Upper lobe of left lung (tissue), 6 donors: Measurements from ENCODE around the gene GABRB1. TPM values are rescaled to one million over a fixed set of nuclear protein-coding genes. Genes with fewer than 3 reads are reported as not detected.

ENCODE experiments used
- ATAC-seq, 2 donors: fragments of 200-7000 bp; cut with Tn5 transposase; one replicate each; pipeline ENCODE4 v1.9.1; 2022; ENCODE audit warnings: mild to moderate bottlenecking in 2 of 2, moderate library complexity in 2 of 2; ENCODE audit not compliant: low FRiP score in 2 of 2
- DNase-seq, 2 donors: peaks; one replicate each; pipeline ENCODE4 v3.0.0-alpha.2; 2019 to 2020
- H3K27ac ChIP-seq, 4 donors: fragments of 200-600 bp; sonication (generic); one replicate each; pipeline ENCODE4 v1.5.1; 2016 to 2019
- H3K27me3 ChIP-seq, 4 donors: fragments of 200-600 bp; sonication (generic); one replicate each; pipeline ENCODE4 v1.5.1; 2017 to 2019
- H3K36me3 ChIP-seq, 4 donors: fragments of 200-600 bp; sonication (generic); one replicate each; pipeline ENCODE4 v1.5.1; 2016 to 2019
- H3K4me1 ChIP-seq, 4 donors: fragments of 200-600 bp; sonication (generic); one replicate each; pipeline ENCODE4 v1.5.1; 2018 to 2019
- H3K4me3 ChIP-seq, 4 donors: fragments of 200-600 bp; sonication (generic); one replicate each; pipeline ENCODE4 v1.5.1; 2017 to 2019; ENCODE audit warnings: mild to moderate bottlenecking in 2 of 4, moderate library complexity in 1 of 4
- H3K9me3 ChIP-seq, 4 donors: fragments of 200-600 bp; sonication (generic); one replicate each; pipeline ENCODE4 v1.5.1; 2018 to 2019
- EP300 ChIP-seq, 4 donors: sonication (generic); formaldehyde crosslinking; IDR thresholded peaks; one replicate each; pipeline ENCODE4 v1.5.1; 2017; ENCODE audit warnings: antibody characterized with exemption in 4 of 4, control low read depth in 2 of 4
- POLR2A ChIP-seq, 4 donors: fragments of 450-650 bp; IDR thresholded peaks; one replicate each; pipeline ENCODE4 v1.5.1; 2016 to 2017; ENCODE audit warnings: antibody characterized with exemption in 4 of 4, mild to moderate bottlenecking in 2 of 4
- POLR2AphosphoS5 ChIP-seq, 2 donors: sonication (generic); formaldehyde crosslinking; IDR thresholded peaks; one replicate each; pipeline ENCODE4 v1.5.1; 2017; ENCODE audit warnings: antibody characterized with exemption in 2 of 2
- WGBS, 2 donors: methylation state at CpG; one replicate each; pipeline ENCODE4 v1.1.5; 2017 to 2018; 5-methylcytosine and 5-hydroxymethylcytosine counted together
- total RNA-seq, 6 donors: library from RNA; depleted of rRNA in 4 of 6; stranded (reverse); fragments of >200 nt in 4 of 6; gene quantifications; one replicate each; pipeline versions ENCODE4 v1.1.0 to v1.2.1, GENCODE V29; 2016 to 2021
- TF ChIP-seq, protein P1 (sequence below), 6 experiments: fragments of 450-650 bp in 4 of 6; fragments of 200-600 bp in 2 of 6; sonication (generic) in 2 of 6; IDR thresholded peaks; one replicate each; pipeline ENCODE4 v1.5.1; 2016 to 2019; ENCODE audit warnings: antibody characterized with exemption in 6 of 6
- donor health status: DM: no; HTN: no; CAD: no; lungs with moderate emphysema.
- donor health status: DM: no; HTN: yes; CAD: no; lungs with severe emphysema.

GABRB1 gene
- total RNA-seq, 6 donors from 2014 or later: not detected

DNA sequence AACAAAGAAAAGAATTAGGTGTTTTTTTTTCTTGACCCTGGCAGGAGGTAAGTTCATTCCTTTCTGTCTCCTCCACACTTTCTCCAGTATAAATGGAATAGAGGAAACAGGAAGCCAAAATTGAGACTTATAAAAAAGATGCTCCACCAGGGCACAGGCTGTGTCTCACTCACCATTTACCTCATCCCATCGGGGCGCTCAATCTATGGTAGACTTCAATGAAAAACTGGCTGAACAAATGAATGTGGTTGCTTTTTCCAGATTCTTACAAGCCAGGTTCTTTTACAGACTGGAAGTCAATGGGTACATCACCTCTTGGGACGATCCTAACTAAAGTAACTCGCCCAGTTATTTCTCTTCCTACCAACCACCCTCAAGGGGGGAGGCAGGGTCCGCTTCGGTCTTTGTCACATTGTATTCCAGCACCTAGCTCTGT lies 431.4 kb downstream of the GABRB1 start:
- WGBS, 2 donors: 11% methylated on average over 5 to 6 of the region's 6 CpGs
- H3K4me1 ChIP-seq: peaks cover 5 to 19% (median 7%) of the 10 kb centered on the region in 4 donors
- no peaks in the 10 kb centered on the region for H3K9me3 ChIP-seq
- TF ChIP-seq, protein P1, sequence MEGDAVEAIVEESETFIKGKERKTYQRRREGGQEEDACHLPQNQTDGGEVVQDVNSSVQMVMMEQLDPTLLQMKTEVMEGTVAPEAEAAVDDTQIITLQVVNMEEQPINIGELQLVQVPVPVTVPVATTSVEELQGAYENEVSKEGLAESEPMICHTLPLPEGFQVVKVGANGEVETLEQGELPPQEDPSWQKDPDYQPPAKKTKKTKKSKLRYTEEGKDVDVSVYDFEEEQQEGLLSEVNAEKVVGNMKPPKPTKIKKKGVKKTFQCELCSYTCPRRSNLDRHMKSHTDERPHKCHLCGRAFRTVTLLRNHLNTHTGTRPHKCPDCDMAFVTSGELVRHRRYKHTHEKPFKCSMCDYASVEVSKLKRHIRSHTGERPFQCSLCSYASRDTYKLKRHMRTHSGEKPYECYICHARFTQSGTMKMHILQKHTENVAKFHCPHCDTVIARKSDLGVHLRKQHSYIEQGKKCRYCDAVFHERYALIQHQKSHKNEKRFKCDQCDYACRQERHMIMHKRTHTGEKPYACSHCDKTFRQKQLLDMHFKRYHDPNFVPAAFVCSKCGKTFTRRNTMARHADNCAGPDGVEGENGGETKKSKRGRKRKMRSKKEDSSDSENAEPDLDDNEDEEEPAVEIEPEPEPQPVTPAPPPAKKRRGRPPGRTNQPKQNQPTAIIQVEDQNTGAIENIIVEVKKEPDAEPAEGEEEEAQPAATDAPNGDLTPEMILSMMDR (IDR thresholded peaks at IDR 0.05): no peak
- TF ChIP-seq POLR2AphosphoS5 (IDR thresholded peaks at IDR 0.05) (no peak), EP300 (IDR thresholded peaks at IDR 0.05) (no peak), POLR2A (IDR thresholded peaks at IDR 0.05) (no peak)
- peak overlapping the region; percentile 57 to 93 (median 82) for H3K27ac ChIP-seq
- H3K4me3 ChIP-seq: peak overlapping the region; percentile 61 to 96 (median 76)
- H3K36me3 ChIP-seq: peaks cover 0 to 12% (median 0%) of the 10 kb centered on the region in 4 donors
- DNase-seq (no peak), ATAC-seq (peak in 1 of 2 donors; percentile 9)
- no peaks in the 10 kb centered on the region for H3K27me3 ChIP-seq

DNA sequence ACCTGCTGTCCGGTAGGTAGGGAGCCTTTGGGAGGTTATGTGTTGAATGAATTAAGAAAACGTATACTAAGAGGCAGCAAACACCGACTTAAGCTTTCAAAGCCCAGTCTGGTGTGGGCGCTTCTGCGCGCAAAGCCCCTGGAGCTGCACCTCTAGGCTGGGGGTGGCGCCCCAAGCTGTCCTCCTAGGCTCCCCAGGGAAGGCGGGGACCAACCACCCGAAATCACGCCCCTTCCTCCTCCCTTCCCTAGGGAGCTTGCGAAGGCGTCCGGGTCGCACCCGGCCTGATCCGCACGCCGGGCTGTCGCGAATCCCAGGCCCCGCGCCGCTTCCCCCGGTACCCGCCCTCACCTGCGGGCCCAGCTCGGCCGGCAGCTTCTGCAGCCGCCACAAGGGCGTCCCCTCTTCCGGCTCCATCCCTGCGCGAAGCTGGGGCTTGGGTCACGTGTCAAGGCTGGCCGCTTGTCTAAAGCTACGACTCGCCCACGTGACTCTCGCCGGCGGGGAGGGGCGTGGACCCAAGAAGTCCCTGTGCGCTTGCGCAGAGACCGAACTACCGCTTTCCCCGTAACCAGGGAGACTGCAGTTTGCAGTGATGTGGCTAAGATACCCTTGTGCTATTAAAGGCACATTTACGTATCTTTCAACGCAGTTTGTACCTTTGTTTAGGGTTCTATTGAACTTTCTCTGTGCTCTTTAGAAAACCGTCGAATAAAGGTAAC lies 432.0 kb downstream of the GABRB1 start, which contains the start of gene COMMD8:
TSS of gene COMMD8 (minus strand) at position 468 of the 722 bp plus-strand sequence. CDS start at position 417, 51 bp downstream.
- Histone ChIP-seq H3K4me1 (peaks cover 5 to 19% (median 7%) of the 10 kb centered on the region in 4 donors), H3K4me3 (peak within 1 kb of the TSS; percentile 61 to 96 (median 76)), H3K27me3 (no peaks in the 10 kb centered on the region), H3K36me3 (peaks cover 0 to 12% (median 0%) of the 10 kb centered on the region in 4 donors), H3K27ac (peak within 1 kb of the TSS; percentile 57 to 93 (median 82)), H3K9me3 (no peaks in the 10 kb centered on the region)
- TF ChIP-seq, protein P1 (IDR thresholded peaks at IDR 0.05): peak; percentile 16 to 74 (median 58)
- TF ChIP-seq EP300 (IDR thresholded peaks at IDR 0.05) (no peak), POLR2AphosphoS5 (IDR thresholded peaks at IDR 0.05) (peak; percentile 61 to 81), POLR2A (IDR thresholded peaks at IDR 0.05) (peak in 1 of 4 donors; percentile 74)
- DNase-seq: peak; percentile 98
- 1% methylated on average over 28 to 38 of the region's 51 CpGs for WGBS, 2 donors
- peak; percentile 95 to 99 for ATAC-seq

DNA sequence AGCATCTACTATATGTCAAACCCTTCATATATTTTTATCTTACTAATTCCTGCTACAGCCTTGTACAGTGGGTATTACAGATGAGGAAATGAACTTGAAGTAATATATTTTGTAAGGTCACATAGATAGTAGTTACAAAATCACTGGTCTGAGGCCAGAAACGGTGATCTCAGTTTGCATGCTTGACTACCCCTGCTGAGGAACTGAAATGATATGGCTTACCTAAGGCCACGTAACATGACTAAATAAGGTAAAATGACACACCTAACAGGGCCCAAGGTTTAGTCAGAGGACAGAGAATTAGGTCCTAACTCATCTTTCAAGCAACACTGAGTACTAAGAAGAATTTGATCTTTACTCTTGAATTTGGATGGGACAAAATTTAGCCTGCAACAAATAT lies 433.6 kb downstream of the GABRB1 start:
- Histone ChIP-seq H3K9me3 (no peaks in the 10 kb centered on the region), H3K4me1 (peaks cover 5 to 19% (median 7%) of the 10 kb centered on the region in 4 donors), H3K27me3 (no peaks in the 10 kb centered on the region), H3K27ac (no peak overlapping the region), H3K4me3 (no peak overlapping the region), H3K36me3 (no peaks in the 10 kb centered on the region)
- no peak for ATAC-seq
- TF ChIP-seq, protein P1 (IDR thresholded peaks at IDR 0.05): no peak
- TF ChIP-seq POLR2A (IDR thresholded peaks at IDR 0.05) (no peak), EP300 (IDR thresholded peaks at IDR 0.05) (no peak), POLR2AphosphoS5 (IDR thresholded peaks at IDR 0.05) (no peak)
- 60 to 67% methylated on average over 2 of the region's 2 CpGs for WGBS, 2 donors
- DNase-seq: no peak

DNA sequence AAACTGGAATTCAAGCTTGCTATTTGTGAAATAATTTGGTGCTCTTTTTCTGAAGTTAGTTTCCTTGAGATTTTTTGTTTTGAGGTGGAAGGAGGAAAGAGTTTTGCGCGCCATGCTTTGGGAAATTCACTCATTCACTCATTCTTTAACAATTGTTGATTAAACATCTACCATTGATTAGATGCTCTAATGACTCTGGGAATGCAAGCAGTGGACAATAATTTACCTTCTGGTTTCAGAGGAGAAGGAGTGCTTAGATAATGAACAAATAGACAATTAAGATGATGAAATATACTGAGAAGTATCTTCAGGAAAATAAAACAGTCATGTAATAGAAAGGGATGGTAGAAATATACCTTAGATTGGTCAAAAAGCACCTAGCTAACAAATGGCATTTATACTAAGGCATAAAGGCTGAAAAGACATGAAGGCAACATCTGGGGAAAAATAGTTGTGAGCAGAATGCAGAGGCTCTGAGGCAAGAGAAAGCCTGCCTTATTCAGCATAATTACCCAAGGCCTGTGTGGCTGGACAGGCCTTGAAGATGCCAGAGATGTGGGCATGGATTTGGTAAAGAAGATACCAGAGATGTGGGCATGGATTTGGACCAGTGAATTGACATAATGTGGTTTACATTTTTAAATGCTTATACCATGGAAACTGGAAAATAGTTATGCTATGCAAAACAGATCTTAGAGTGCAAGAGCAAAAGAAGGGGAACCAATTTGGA lies 434.9 kb downstream of the GABRB1 start:
- Histone ChIP-seq H3K4me1 (peaks cover 5 to 19% (median 7%) of the 10 kb centered on the region in 4 donors), H3K27ac (no peak overlapping the region), H3K36me3 (no peaks in the 10 kb centered on the region), H3K27me3 (no peaks in the 10 kb centered on the region), H3K9me3 (no peaks in the 10 kb centered on the region), H3K4me3 (no peak overlapping the region)
- WGBS, 2 donors: 36 to 41% methylated on average over 2 of the region's 2 CpGs
- TF ChIP-seq POLR2AphosphoS5 (IDR thresholded peaks at IDR 0.05): no peak
- TF ChIP-seq EP300 (IDR thresholded peaks at IDR 0.05): no peak
- no peak for TF ChIP-seq POLR2A (IDR thresholded peaks at IDR 0.05)
- TF ChIP-seq, protein P1 (IDR thresholded peaks at IDR 0.05): no peak
- no peak for ATAC-seq
- DNase-seq: no peak
